Stimulated activated CD4-positive, alpha-beta T cell treated with anti-CD3 and anti-CD28 coated beads, Interleukin-15, amount 100 ng/mL, for 1 hour (primary cell): Measurements from ENCODE around the gene RFXANK.
"Not testable (repeated sequence)": the region's sequence is repeated elsewhere in the genome, so short reads cannot be mapped to it uniquely, and the experiment has no call there.

ENCODE experiments used
- DNase-seq, 2 donors: peaks; one replicate each; pipeline ENCODE4 v3.0.0-alpha.2; 2020; ENCODE audit warnings: low read depth in 1 of 2, low spot score in 1 of 2

The RFXANK gene, protein sequence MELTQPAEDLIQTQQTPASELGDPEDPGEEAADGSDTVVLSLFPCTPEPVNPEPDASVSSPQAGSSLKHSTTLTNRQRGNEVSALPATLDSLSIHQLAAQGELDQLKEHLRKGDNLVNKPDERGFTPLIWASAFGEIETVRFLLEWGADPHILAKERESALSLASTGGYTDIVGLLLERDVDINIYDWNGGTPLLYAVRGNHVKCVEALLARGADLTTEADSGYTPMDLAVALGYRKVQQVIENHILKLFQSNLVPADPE

DNA sequence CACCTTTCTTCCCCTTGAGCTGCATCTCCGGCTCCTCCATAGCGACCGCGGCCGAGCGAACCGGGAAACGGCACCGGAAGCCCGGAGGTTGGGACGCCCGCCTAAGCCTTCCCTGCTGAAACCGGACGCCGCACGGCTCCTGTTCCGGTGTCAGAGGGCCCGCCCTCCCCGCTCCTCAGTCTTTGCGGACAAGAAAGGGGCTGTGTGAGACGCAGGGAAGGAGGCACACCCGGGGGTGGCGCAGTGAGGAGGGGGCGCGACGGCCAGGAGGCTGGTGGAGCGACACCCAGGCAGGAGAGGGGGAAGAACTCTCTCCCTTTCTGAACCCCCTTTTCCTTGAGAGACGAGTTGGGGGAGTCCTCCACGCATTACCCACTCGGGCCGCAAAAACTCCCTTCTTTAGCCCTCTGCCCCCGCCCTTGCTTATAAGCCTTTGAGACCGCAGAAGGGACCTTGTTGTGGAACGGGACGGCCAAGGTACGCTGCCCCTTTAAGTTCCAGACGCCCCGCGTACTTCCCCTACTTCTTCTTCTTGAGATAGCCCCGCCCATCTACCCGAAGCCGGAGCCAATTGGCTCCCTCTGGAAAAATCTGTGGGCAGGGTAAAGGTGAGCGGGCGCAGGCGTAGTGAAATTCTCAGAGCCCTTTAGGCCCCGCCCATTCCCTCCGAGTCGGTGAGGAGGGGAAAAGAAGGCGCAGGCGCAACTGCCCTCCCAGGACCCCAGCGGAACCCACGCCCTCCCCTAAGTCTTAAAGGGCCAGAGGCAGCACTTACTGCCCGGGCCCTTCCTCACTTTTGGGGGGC lies at the start of gene RFXANK, which contains the start of gene BORCS8:
Gene RFXANK (plus strand): TSS at position 181 of the 805 bp plus-strand sequence. CDS start 1,689 bp downstream, outside the sequence.
Gene BORCS8 (minus strand): TSS at position 75 of the 805 bp plus-strand sequence. CDS start 35 bp downstream, at position 40.
- peak; percentile 94 to 97 for DNase-seq

DNA sequence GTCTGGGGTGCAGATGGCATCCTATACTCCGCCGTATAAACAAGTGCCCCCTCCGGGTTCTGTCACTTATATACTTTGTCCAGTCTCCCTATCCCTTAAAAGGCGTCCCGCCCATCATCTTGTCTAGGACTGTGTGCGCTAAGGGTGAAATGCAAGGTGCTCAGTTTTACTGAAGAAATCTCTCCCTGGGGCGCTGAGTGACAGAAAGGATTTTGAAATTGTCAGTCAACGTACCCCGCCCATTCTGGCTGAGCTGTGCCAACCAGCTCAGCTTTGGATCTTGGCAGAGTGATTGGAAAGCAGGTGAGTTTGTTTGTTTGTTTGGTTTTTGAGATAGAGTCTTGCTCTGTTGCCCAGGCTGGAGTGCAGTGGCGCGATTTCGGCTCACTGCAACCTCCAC lies 49.7 kb upstream of the RFXANK start:
- DNase-seq: no peak

DNA sequence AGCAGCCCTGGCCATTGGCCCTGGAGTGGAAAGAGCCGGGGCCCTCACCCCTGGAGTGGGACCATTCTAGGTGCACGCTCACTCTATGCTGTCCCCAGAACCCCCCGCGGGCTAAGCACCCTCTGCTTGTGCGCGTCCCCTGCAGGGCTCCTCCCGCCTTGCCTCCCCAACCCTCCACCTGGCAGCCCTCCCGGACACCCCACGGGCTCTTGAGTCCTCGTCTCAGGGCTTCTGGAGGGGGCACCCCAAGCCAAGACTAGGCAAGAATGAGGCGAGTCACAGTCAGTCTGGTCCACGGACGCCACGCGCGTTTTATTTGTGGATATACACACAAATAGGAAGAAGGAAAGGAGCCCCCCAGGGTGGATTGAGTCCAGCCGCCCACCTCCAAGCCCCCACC lies 46.8 kb upstream of the RFXANK start:
- DNase-seq: no peak

DNA sequence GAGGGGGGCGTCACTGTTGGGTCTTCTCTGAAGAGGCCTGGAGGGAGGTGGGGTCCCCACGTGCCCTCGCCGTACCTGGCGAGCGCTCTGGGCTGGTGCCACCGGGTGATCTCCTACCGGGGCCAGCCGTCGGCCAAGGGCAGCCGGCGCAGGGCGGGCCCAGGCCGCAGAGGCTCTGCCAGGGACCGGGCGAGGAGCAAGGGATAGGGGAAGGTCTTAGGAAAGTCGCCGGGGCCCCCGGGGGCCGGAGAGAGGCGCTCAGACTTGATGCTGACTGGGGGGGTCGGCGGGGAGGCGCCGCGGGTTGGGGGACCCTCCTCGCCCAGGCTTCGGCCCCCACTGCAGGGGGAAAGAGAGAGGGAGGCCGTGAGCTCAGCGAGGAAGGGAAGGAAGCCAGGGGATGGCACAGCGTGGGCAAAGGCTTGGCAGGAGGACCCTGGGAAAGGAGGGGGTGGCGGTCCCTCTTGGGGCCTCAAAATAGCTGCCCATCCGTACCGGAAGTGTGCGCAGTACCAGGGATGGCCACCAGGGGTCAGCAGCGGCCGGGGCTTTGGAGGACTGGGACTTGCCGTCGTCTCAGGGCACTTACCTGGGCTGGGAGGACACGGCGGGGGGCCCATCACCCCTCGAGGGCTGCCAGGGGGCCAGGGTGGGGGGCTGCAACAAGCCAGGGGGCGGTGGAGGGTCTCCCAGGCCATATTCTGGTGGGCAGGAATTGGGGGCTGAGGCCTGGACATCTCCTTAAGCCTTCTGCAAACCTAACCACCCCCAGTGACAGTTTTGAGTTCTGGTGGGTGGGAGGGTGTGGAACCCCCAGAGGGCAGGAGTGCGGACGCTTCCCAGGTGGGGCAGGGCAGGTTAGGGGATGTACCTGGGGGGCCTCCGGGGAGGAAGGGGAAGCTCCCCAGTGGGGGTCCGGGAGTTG lies 46.1 kb upstream of the RFXANK start:
- peak; percentile 76 to 86 for DNase-seq

DNA sequence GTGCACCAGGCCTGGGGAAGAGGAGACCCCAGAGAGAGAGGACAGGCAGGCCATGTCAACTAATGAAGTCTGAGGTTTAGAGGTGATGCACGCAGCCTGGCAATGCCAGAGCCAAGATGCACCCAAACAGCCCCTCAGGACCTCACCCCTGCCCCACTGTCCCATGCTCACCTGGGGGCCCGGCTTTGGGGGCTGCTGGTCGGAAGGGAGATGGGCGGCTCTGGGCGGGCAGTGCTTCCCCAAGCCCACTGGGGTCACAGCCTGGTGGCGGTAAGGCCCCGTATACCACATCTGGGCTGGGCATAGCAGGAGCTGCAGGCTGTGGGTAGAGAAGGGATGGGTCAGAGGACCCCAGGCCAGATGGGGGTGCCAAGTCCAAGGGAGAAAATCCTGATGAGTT lies 45.2 kb upstream of the RFXANK start:
- DNase-seq: no peak

DNA sequence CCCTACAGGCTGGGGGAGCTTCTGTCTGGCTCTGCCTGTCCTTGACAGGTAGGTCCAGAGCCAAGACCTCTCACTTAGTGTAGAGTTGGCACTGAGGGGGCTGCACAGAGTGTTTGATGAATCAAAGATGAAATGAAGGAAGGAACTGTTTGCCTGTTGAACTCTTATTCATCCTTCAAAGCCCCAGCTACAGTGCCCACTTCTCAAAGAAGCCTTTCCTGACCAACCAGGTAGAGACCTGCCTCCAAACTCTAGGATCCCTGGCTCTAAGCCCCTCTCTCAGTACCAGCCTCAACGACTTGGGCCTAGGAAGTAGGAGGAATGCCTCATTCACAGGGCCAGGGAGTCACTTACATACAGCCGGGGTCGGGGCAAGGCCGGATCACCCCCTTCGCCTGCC lies 44.7 kb upstream of the RFXANK start:
- no peak for DNase-seq

DNA sequence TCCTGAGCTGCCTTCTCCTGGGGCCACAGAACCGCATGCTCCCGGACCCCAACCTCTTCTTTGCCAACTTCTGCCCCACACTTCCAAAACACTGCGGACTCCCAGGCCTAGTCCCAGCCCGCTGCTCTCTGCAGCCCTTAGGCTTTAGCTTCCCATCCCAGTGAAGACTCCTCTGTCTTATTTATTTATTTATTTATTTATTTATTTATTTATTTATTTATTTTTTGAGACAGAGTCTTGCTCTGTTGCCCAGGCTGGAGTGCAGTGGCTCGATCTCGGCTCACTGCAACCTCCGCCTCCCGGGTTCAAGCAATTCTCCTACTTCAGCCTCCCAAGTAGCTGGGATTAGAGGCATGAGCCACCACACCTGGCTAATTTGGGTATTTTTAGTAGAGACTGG lies 43.6 kb upstream of the RFXANK start:
- not testable (repeated sequence) for DNase-seq

DNA sequence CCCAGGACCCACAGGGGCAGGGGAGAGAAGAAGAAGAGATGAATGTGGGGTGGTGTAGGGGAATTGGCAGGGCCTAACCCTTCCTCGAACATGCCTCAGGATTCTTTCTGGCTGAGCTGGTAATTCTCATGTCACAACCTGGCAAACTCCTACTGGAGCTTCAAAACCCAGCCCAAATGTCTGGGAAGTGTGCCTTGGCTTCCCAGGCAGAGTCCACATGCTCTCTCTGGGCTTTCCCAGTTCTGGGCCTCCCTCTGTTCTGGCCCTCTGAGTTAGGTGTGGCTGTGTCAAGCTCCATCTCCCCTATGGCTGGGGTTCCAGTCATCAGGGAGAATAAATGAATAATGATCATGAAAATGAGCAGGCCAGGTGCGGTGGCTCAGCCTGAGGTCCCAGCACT lies 42.6 kb upstream of the RFXANK start:
- no peak for DNase-seq

DNA sequence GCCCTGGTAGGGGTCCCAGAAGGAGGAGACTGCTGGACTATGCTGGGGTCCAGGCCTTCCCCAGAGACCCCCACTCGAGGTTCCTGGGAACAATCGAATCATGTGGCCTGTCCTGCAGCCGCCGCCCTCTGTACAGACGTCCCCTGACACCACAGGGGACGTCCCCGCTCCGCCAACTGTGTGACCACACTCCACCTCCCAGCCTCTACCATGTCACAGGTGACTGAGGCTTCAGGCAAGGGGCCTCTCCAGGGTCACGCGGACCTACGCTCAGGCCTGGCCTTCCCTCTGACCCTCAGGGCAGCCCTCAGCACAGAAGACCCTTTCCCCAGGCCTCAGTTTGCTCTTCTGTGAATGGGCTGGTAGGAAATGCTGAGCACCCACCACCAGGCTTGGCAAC lies 40.6 kb upstream of the RFXANK start:
- no peak for DNase-seq

DNA sequence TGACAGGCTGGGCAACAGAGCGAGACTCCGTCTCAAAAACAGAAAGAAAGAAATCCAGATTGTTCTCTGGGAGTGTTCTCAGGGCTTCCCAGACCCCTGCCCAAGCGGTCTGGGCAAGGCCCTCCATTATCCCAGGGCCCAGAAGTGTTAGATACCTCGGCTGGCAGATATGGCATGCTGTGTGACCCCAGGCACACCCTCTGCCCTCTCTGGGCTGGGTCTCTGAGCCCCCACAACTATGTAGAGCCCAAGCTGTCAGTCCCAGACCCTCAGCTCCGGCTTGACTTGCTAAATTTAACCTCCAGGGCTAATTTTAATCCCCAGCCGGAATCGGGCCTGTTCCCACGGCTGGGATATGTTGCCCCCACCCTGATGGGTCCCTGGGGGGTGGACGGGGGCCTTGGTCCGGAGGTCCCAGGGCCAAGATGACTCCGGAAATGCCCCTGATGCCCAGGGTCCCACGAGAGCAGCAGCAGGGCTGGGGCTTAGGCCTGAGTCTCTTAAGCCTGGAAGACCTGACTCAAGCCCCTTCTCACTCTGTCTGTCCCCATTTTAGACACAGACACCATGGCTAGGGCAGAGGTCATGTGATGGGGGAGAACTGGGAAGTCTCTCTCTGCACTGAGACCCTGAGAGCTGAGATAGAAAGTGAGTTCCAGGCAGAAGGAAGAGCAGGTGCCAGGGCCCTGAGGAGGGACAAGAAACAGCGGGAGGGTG lies 39.2 kb upstream of the RFXANK start:
- no peak for DNase-seq

DNA sequence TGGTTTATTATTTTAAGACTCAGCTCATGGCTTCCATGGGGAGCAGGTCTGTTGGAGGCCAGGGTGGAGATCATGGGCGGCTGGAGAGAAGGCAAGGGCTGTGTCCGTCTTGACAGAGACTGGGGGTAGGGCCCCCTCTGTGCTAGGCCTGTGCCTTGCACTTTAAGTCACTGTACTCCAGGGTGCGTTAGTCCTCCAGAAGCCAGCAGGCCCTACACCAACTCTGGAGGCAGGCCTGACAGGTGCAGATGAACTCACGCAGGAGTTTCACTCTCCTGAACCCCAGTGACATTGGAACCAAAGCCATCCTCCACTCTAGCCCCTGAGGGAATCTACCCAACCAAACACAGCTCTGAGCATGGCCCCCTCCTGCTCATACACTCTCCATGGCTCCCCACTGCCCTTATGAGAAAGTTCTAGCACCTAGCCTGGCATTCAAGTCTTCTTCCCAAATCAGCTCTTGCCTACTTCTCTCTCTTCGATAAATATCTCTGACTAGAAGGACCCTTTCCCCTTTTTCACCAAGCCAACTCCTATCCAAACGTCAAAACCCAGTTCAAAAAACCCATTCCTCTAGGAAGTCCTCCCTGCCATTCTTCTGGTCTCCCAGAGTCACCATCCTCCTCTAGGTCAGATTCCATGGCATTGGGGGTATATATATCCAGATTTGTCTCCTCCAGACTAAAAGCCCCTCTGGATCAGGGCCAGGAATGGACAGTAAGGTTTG lies 37.1 kb upstream of the RFXANK start:
- no peak for DNase-seq

DNA sequence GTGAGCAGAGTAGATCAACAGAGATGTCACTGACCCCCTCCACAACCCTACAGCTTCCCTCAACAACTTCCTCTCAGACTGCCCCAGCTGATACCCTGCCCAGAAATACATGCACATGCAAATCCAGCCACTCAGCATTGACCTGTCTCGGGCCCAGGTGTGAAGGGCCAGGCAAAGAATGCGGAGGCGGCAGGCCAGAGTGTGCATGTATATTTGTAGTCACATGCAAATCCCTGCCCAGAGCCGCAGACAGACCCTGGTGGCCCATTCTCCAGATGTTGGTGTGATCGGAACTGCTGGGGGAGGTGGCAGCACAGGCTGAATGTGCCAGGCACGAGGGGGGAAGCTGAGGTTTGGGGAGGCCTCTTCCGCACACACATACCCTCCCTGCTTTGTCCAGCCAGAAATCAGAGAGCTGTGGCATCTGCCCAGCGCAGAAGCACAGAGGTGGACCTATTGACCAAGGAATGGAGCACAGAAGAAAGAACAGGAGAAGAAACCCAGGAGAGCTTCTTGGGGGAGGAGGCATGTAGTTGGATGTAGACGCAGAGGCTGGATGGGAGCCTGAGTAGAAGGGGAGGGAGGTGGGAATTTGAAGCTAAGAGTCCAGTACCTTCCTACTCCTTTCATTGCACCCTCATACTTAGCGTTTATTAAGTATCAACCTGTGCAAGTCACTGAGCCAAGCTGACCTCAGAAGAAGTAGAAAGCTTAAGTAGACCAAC lies 36.4 kb upstream of the RFXANK start:
- no peak for DNase-seq

DNA sequence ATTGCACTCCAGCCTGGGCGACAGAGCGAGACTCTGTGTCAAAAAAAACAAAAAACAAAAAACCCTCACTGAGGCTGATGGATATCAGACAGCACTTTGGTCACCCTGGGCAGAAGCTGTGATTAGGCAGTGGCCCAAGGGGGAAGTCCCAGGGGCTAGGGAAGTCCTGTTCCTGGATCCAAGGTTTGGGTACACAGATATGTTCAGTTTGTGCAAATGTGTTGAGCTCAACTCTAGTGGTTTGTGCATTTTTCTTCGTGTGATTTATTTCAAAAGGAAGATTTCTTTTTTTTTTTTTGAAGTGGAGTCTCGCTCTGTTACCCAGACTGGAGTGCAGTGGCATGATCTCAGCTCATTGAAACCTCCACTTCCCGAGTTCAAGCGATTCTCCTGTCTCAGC lies 34.2 kb upstream of the RFXANK start:
- no peak for DNase-seq

DNA sequence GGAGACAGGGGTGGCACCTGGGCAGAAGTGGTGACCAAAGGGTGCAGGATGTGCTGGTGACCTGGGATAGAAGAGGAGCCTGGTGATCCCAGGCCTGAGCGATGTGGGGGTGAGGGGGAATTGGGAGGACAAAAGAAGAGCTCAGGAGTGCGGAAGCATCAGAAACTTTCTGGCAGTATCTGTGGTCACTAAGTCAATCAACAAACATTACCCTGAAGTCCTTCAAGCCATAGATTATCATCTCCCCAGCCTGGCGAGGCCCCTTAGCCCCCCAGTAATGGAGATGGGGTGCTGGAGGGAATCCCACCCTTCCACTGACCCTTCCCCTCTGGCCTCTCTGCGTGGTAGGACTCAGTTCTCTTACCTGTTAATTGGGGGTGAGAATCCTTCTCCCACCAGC lies 32.5 kb upstream of the RFXANK start:
- no peak for DNase-seq

DNA sequence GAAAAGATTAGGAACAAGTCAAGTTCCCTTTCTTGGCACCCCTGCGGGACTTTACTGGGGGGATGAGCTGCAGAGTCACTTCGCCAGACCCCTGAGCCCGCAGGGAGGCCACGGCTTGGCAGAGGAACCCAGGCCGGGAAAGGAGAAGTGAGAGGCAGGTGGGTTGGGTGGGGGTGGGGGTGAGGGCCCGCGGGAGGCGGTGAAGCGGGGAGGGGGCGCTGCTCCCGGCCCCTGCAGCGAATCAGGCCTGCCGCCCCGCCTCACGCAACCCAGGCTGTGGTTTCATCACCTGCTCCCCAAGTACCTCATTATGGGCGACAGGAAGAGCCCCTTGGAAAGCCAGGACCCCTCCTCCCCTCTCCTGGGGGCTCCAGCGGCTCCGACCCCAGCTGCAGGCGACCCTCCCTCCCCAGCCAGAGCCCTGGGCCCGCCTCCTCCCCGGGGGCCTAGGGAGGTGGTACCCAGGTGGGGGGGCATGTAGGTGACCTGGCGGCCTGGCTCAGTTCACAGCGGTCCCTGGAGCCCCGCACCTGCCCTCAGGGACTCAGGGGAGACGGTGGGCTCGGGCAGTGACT lies 31.5 kb upstream of the RFXANK start:
- no peak for DNase-seq

DNA sequence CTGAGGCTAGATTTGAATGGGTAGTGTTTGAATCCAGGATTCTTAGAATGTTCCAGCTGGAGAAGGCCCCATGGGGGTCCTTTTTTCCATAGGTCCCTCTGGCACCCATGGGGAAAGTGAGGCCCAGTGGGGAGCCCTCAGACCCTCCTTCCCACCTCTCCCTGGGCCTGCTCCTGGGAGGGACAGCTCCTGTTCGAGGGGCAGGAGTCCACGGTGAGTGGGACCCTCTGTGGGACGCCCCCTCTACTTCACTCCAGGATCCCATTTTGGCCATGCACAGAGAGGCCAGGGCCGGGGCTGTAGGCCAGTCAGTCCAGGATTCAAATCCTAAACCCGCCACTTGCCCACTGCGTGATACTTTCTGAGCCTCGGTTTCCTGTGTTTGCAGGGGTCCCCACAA lies 29.6 kb upstream of the RFXANK start:
- no peak for DNase-seq

DNA sequence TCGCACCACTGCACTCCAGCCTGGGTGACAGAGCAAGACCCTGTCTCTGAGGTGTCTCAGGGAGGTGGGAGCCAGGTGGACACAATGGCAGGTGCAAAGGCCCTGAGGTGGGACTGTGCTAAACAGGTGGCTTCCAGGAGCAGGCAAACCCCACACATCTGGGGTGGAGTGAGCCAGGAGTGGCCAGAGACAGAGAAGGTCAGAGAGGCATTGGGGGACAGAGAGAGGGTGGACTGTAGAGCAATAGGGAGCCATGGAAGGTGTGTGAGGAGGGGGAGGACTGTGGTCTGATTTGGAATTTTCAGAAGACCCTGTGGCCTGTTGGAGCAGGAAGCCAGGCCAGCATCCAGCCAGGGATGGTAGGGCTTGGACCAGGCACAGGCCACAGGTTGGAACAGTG lies 26.7 kb upstream of the RFXANK start:
- no peak for DNase-seq

DNA sequence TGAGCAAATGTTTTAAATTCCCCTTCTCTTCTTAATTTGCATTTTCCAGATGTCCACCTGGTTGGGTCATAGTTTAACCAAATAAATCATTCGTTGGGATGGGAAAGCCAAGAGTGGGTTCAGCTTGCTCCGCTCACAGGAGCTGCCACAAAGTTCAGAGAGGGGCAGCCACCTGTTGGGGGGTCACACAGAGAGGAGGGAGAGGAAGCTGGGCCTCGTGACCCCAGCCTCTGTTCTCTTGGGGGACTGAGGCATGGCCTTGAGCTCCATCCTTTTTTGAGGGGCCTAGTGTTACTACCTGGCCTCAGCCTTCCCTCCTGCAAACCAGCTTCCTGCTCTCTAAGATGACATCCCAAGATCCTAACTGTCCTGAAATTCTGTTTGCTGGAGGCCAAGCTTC lies 24.4 kb upstream of the RFXANK start:
- DNase-seq: no peak
